Loucy (cell line): ENCODE results near the gene NECTIN1.

Experiments
- H2AFZ ChIP-seq: fragments of 200-600 bp; sonication (generic); 2 replicates; pipeline ENCODE4 v1.6.0; 2016; ENCODE audit warnings: antibody characterized with exemption, mild to moderate bottlenecking, low read length, moderate library complexity
- H3F3A ChIP-seq: fragments of 200-600 bp; 2 replicates; pipeline ENCODE4 v1.6.0; 2016; ENCODE audit warnings: antibody characterized with exemption, low read depth, mild to moderate bottlenecking
- H3K27me3 ChIP-seq: fragments of 200-600 bp; sonication (generic); 2 replicates; pipeline ENCODE4 v1.6.1; 2014; ENCODE audit warnings: low read length, mild to moderate bottlenecking; ENCODE audit not compliant: insufficient read depth, poor library complexity, severe bottlenecking
- H3K36me3 ChIP-seq: fragments of 200-600 bp; sonication (generic); 2 replicates; pipeline ENCODE4 v1.6.1; 2016; ENCODE audit warnings: low read length; ENCODE audit not compliant: insufficient read depth
- H3K4me1 ChIP-seq: fragments of 200-600 bp; sonication (generic); 2 replicates; pipeline ENCODE4 v1.5.1; 2014; ENCODE audit warnings: low read length, mild to moderate bottlenecking; ENCODE audit not compliant: insufficient read depth, poor library complexity, severe bottlenecking
- H3K4me2 ChIP-seq: fragments of 200-600 bp; sonication (generic); 2 replicates; pipeline ENCODE4 v1.6.0; 2014; ENCODE audit warnings: antibody characterized with exemption, low read length, low read depth, mild to moderate bottlenecking; ENCODE audit not compliant: poor library complexity, severe bottlenecking
- H3K4me3 ChIP-seq: fragments of 200-600 bp; sonication (generic); 2 replicates; pipeline ENCODE4 v1.5.1; 2014; ENCODE audit warnings: low read length, mild to moderate bottlenecking, mixed read lengths; ENCODE audit not compliant: poor library complexity, severe bottlenecking
- H3K79me2 ChIP-seq: fragments of 200-600 bp; sonication (generic); 2 replicates; pipeline ENCODE4 v1.6.1; 2014; ENCODE audit warnings: low read length; ENCODE audit not compliant: insufficient read depth
- H3K9ac ChIP-seq: fragments of 200-600 bp; sonication (generic); 2 replicates; pipeline ENCODE4 v1.6.0; 2014; ENCODE audit warnings: mild to moderate bottlenecking, low read depth, low read length, moderate library complexity; ENCODE audit not compliant: poor library complexity, severe bottlenecking
- H3K9me2 ChIP-seq: fragments of 200-600 bp; sonication (generic); replicated peaks from 2 replicates; pipeline ENCODE4 v1.6.1; 2016; ENCODE audit warnings: low read depth, low read length, mixed read lengths
- H3K9me3 ChIP-seq: fragments of 200-600 bp; sonication (generic); 2 replicates; pipeline ENCODE4 v1.6.1; 2014; ENCODE audit warnings: mild to moderate bottlenecking, antibody characterized with exemption, low read length, low read depth; ENCODE audit not compliant: insufficient read depth
- H4K20me1 ChIP-seq: fragments of 200-600 bp; sonication (generic); 2 replicates; pipeline ENCODE4 v1.6.0; 2014; ENCODE audit warnings: antibody characterized with exemption, low read length, mild to moderate bottlenecking; ENCODE audit not compliant: insufficient read depth, poor library complexity, severe bottlenecking
- EZH2phosphoT487 ChIP-seq: fragments of 200-600 bp; IDR thresholded peaks from 2 replicates; pipeline ENCODE4 v1.6.1; 2018; ENCODE audit warnings: antibody characterized with exemption, mild to moderate bottlenecking, moderate library complexity, borderline replicate concordance
- TF ChIP-seq, protein P1 (sequence below): fragments of 200-600 bp; sonication (generic); conservative IDR thresholded peaks from 2 replicates; pipeline ENCODE4 v1.5.1; 2014; ENCODE audit warnings: mild to moderate bottlenecking, antibody characterized with exemption, low read length

NECTIN1 gene

DNA sequence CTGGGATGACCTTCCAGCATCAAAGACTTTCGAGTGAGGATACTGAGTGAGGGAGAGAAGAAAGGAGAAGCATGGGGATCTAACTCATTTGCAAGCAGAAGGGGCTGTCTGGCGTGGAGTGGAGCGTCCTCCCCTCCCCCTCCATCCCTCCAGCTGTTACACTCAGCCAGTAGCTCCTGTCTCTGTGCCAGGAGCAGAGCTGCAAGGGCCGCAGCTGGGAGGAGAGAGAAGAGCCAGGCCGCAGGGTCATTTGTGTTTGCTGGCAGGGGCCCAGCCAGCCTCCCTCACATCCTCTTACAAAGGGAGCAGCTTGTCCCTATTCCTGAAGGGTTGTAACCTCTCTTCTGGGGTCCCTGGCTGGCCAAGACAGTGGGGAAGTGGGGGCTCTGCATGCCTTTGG, 57.9 kb downstream of the NECTIN1 start:
- no peaks in the 10 kb centered on the region for H3K79me2 ChIP-seq
- peaks cover 17% of the 10 kb centered on the region for H3K4me1 ChIP-seq
- peaks cover 4% of the 10 kb centered on the region for H4K20me1 ChIP-seq
- H3K9ac ChIP-seq: no peak overlapping the region
- peaks cover 72% of the 10 kb centered on the region; the same call in 1 of the 2 replicates for H3K36me3 ChIP-seq
- no peaks in the 10 kb centered on the region for H3K9me2 ChIP-seq
- no peak for TF ChIP-seq EZH2phosphoT487
- TF ChIP-seq, protein P1, sequence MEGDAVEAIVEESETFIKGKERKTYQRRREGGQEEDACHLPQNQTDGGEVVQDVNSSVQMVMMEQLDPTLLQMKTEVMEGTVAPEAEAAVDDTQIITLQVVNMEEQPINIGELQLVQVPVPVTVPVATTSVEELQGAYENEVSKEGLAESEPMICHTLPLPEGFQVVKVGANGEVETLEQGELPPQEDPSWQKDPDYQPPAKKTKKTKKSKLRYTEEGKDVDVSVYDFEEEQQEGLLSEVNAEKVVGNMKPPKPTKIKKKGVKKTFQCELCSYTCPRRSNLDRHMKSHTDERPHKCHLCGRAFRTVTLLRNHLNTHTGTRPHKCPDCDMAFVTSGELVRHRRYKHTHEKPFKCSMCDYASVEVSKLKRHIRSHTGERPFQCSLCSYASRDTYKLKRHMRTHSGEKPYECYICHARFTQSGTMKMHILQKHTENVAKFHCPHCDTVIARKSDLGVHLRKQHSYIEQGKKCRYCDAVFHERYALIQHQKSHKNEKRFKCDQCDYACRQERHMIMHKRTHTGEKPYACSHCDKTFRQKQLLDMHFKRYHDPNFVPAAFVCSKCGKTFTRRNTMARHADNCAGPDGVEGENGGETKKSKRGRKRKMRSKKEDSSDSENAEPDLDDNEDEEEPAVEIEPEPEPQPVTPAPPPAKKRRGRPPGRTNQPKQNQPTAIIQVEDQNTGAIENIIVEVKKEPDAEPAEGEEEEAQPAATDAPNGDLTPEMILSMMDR: no peak
- H3K27me3 ChIP-seq: no peaks in the 10 kb centered on the region
- H3K4me2 ChIP-seq: no peak overlapping the region
- no peak overlapping the region for H3K4me3 ChIP-seq
- no peaks in the 10 kb centered on the region for H3F3A ChIP-seq
- no peaks in the 10 kb centered on the region for H3K9me3 ChIP-seq
- no peak overlapping the region for H2AFZ ChIP-seq

DNA sequence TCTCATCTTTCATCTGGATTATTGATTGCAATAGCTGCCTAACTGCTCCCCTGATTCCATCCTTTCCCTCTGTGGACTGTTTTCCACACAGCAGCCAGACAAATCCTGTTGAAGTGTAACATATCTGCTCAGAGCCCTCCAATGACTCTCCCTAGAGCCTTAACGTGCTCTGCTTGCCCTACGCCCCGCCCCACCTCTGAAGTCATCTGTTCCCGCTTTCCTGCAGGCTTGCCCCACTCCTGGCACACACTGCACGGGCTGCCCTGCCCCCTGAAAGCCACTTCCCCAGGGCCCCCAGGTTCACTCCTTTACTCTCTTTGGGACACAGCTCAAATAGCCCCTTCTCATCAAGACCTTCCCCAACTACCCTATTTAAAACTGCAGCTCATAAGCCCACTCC, 59.5 kb downstream of the NECTIN1 start:
- peaks cover 13% of the 10 kb centered on the region for H3K4me1 ChIP-seq
- H3K9me3 ChIP-seq: no peaks in the 10 kb centered on the region
- H2AFZ ChIP-seq: no peak overlapping the region
- no peak for TF ChIP-seq EZH2phosphoT487
- TF ChIP-seq, protein P1: no peak
- H3K4me3 ChIP-seq: no peak overlapping the region
- peaks cover 4% of the 10 kb centered on the region for H4K20me1 ChIP-seq
- H3K9me2 ChIP-seq: no peaks in the 10 kb centered on the region
- H3K9ac ChIP-seq: no peak overlapping the region
- H3K36me3 ChIP-seq: peaks cover 69% of the 10 kb centered on the region; the same call in 1 of the 2 replicates
- H3K4me2 ChIP-seq: no peak overlapping the region
- H3F3A ChIP-seq: no peaks in the 10 kb centered on the region
- no peaks in the 10 kb centered on the region for H3K79me2 ChIP-seq
- no peaks in the 10 kb centered on the region for H3K27me3 ChIP-seq

DNA sequence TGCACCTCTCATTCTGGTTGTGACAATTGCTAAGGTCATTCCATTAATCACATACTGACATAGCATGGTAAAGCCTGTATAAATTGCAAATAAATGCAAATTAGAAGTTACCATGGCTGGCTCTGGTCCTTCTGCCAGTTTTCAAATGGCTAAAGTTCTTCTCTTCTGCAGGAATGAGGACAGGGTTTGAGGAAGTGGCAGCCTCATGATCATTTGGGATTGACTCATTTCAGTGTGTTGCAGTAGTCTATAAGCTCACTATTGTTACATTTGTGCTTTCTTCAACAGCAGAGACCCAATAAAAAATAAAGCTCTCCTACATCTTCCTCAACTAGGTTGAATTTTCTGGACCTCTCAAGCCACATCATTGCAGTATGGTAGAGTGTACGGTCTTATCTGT, 60.3 kb downstream of the NECTIN1 start:
- Histone ChIP-seq H3K36me3 (peaks cover 68% of the 10 kb centered on the region; the same call in 1 of the 2 replicates), H3K79me2 (no peaks in the 10 kb centered on the region), H3F3A (no peaks in the 10 kb centered on the region), H3K4me3 (no peak overlapping the region), H3K4me2 (no peak overlapping the region), H3K4me1 (peaks cover 5% of the 10 kb centered on the region), H4K20me1 (peaks cover 4% of the 10 kb centered on the region), H3K27me3 (no peaks in the 10 kb centered on the region), H2AFZ (no peak overlapping the region), H3K9me2 (no peaks in the 10 kb centered on the region), H3K9ac (no peak overlapping the region), H3K9me3 (no peaks in the 10 kb centered on the region)
- no peak for TF ChIP-seq EZH2phosphoT487
- TF ChIP-seq, protein P1: no peak
